ENCODE measurements around the gene PPP1R16B. TPM values are rescaled to one million over a fixed set of nuclear protein-coding genes. Genes with fewer than 3 reads are reported as not detected.

The PPP1R16B gene
- total and polyA plus RNA-seq, 2 of the 8 experiments (the other 6 are each of a cell fraction or from before 2014, with no cell fraction given) = 2.6 to 8.9 TPM

DNA sequence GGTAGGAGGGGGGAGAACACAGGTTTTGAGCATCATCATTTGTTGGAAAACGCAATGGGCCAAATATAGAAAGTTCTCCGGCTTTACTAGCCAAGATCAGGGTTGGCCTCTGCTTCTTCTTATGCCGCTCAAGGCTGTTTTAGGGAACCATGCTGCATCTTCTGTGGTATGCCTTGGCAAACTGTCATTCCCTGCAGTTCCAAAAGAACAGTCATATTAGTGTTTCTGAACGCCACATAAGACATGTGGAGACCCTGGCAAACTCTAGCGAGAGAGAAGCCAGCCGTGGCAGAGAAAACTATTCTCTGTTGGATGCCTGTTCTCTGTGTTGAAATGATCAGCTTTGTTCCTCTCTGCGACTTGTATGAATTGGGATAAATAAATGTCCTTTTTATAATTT is 46.4 kb upstream of the PPP1R16B start:
- FAIRE-seq = no peak
- no peak overlapping the region for H2BK120ac ChIP-seq (replicated peaks; ENCODE audit: low read depth, low read length)
- 92% methylated on average over 7 of the region's 7 CpGs; no CpG with 5 or more reads in 1 of the 2 experiments for WGBS, 2 experiments (ENCODE audit: extremely low coverage in 1 of 2, insufficient coverage in 1 of 2, insufficient read length in 1 of 2, insufficient replicate concordance in 2 of 2, low coverage in 1 of 2, low lambda C conversion rate in 2 of 2, missing lambda C conversion rate in 1 of 2)

More for the DNA sequence above, 46.4 kb upstream of the PPP1R16B start:
- Histone ChIP-seq H4K20me1 (replicated peaks in 1 of 2; ENCODE audit: control insufficient read depth in 1 of 2, insufficient read depth in 2 of 2, low read length in 2 of 2) (peaks cover 0 to 5% of the 10 kb centered on the region in 2 experiments), H2AK5ac (ENCODE audit: low read depth, low read length) (no peak overlapping the region), H3K23me2 (ENCODE audit: low read depth, low read length) (no peaks in the 10 kb centered on the region; the same call in 1 of the 2 replicates), H3K4me2 (ENCODE audit: insufficient read depth in 1 of 2, low read depth in 2 of 2, low read length in 2 of 2) (no peak overlapping the region), H3K56ac (replicated peaks; ENCODE audit: insufficient read length, low read depth, low read length) (no peak overlapping the region), H3K79me2 (ENCODE audit: control insufficient read depth in 1 of 2, insufficient read depth in 2 of 2, low read length in 2 of 2) (no peaks in the 10 kb centered on the region), H4K8ac (ENCODE audit: extremely low read depth, insufficient read depth, low read length) (no peak overlapping the region), H3K4ac (replicated peaks; ENCODE audit: insufficient read length, low read depth, low read length) (no peak overlapping the region), H3K36me3 (ENCODE audit: control insufficient read depth in 2 of 4, insufficient read depth in 4 of 4, low read length in 3 of 4) (peaks cover 9 to 51% (median 36%) of the 10 kb centered on the region in 4 experiments), H3K23ac (ENCODE audit: insufficient read length) (no peak overlapping the region), H4K5ac (ENCODE audit: insufficient read length, low read depth, low read length) (no peak overlapping the region), H3K9ac (replicated peaks in 1 of 4; ENCODE audit: extremely low read depth in 1 of 4, low read depth in 3 of 4, low read length in 3 of 4) (no peak overlapping the region), H3K27me3 (replicated peaks in 1 of 4; ENCODE audit: control insufficient read depth in 3 of 4, extremely low read depth in 1 of 4, insufficient read depth in 3 of 4, low read length in 3 of 4) (no peaks in the 10 kb centered on the region), H3K14ac (ENCODE audit: insufficient read length) (no peak overlapping the region), H3K4me1 (replicated peaks in 1 of 4; ENCODE audit: control insufficient read depth in 3 of 4, insufficient read depth in 4 of 4, low read length in 3 of 4) (no peaks in the 10 kb centered on the region), H3K4me3 (ENCODE audit: extremely low read depth in 1 of 4, insufficient read depth in 2 of 4, low read depth in 3 of 4, low read length in 4 of 4) (no peak overlapping the region), H4K91ac (replicated peaks; ENCODE audit: insufficient read length, low read length) (no peak overlapping the region), H2BK5ac (ENCODE audit: low read depth, low read length) (no peak overlapping the region), H2BK20ac (ENCODE audit: low read length) (no peak overlapping the region), H2BK15ac (ENCODE audit: low read length) (no peak overlapping the region), H3K18ac (ENCODE audit: extremely low read depth, low read length) (no peak overlapping the region), H3K79me1 (ENCODE audit: low read depth, low read length) (no peaks in the 10 kb centered on the region; the same call in 1 of the 2 replicates), H2BK12ac (ENCODE audit: low read depth, low read length) (no peak overlapping the region), H3K27ac (ENCODE audit: low read depth, low read length) (no peak overlapping the region), H3K9me3 (ENCODE audit: insufficient read depth in 2 of 2, low read depth in 1 of 2, low read length in 1 of 2) (no peaks in the 10 kb centered on the region), H2AFZ (ENCODE audit: low read length) (no peak overlapping the region)
- DNase-seq (ENCODE audit: low read depth in 1 of 2, low spot score in 2 of 2) = no peak
- CTCF ChIA-PET (ENCODE audit: partially characterized antibody) = interaction anchor here (0.8 to 2.2 kb wide), 7 partner anchors 8 to 530 kb away, joined by 3 to 9 read pairs (median 5); no protein-coding TSS in a partner anchor
- POLR2A ChIA-PET (ENCODE audit: partially characterized antibody) = interaction anchor here (1.1 kb wide), 1 partner anchor 203 kb away, joined by 8 read pairs; the partner anchor contains the start of gene DHX35
- no peak for TF ChIP-seq BRCA1 (IDR thresholded peaks at IDR 0.05; ENCODE audit: low read depth, low read length)
- TF ChIP-seq HDAC6 (IDR thresholded peaks at IDR 0.05; ENCODE audit: low read depth, low read length) = no peak
- no peak for TF ChIP-seq BACH1 (IDR thresholded peaks at IDR 0.05; ENCODE audit: low read length)
- no peak for TF ChIP-seq CEBPB (IDR thresholded peaks at IDR 0.05; ENCODE audit: low read depth, low read length)
- TF ChIP-seq, protein P1, sequence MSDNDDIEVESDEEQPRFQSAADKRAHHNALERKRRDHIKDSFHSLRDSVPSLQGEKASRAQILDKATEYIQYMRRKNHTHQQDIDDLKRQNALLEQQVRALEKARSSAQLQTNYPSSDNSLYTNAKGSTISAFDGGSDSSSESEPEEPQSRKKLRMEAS (IDR thresholded peaks at IDR 0.05) = no peak
- TF ChIP-seq NRF1 (IDR thresholded peaks at IDR 0.05; ENCODE audit: low read depth, low read length) = no peak
